Measurements from ENCODE around the gene PRMT1. TPM values are rescaled to one million over a fixed set of nuclear protein-coding genes. Genes with fewer than 3 reads are reported as not detected.
A peak's percentile ranks its signal among the peaks of the same experiment; 100 is the strongest.

PRMT1 gene
- total RNA-seq, 1 donor from 2014 or later, result 235 TPM

DNA sequence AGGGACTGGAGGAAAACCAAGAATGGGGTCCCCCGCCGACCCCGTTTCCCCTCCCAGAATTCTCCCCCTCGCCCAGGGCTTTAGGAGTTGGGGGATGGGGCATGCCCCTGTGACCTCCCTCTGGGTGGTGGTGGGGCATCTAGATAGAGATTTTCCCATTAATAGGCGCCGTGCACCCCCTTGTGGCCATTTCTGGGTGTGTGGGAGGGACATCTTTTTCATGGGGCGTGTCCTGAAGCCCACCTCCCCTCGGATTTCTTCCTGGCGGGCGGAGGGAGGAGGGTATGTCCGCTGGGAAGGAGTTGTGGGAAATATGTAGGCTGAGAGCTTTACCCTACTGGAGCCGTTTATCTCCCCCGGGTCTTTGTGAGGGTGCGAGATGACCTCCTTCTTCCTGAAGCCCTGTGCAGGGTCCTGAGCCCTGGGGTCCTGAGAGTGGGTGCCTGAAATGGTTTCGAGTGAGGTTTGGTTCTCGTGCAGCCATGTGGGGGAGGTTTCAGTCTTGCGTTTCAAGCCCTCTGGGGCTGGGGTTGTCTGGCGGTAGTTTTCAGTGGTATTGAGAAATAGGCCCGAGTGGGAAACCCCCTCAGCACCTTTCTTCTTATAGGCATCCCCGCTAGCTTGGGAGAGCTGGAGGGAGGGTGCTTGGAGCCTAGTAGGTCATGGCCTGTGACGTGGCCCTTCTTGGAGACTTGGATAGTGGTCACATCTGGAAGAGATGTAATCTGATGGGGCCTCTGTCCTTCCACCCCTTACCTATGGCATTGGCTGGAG lies 1.0 kb downstream of the PRMT1 start:
- Histone ChIP-seq H4K20me1 (ENCODE audit: insufficient read depth, low read length) (peaks cover 50% of the 10 kb centered on the region), H3K4me2 (ENCODE audit: low read length) (peak overlapping the region; percentile 93), H3K79me2 (ENCODE audit: insufficient read depth, low read length) (peaks cover 53% of the 10 kb centered on the region), H3K9me3 (ENCODE audit: insufficient read depth, low read depth, low read length) (no peaks in the 10 kb centered on the region), H3K4me3 (ENCODE audit: insufficient read depth, low read depth, low read length) (peak overlapping the region; percentile 88), H3K36me3 (ENCODE audit: insufficient read depth, low read length) (peaks cover 8% of the 10 kb centered on the region), H3K27ac (ENCODE audit: low read depth, low read length) (peak overlapping the region; percentile 87), H3K9ac (ENCODE audit: low read length) (peak overlapping the region; percentile 93), H2AFZ (ENCODE audit: low read depth, low read length) (no peak overlapping the region), H3K4me1 (ENCODE audit: insufficient read depth, low read length) (peaks cover 18% of the 10 kb centered on the region), H3K27me3 (ENCODE audit: insufficient read depth, low read length) (no peaks in the 10 kb centered on the region)
- Mint-ChIP-seq H3K27ac (ENCODE audit: unreplicated experiment) (peak overlapping the region; percentile 88), H3K36me3 (ENCODE audit: low read depth, unreplicated experiment) (peaks cover 9% of the 10 kb centered on the region), H3K27me3 (ENCODE audit: low read depth, unreplicated experiment) (no peaks in the 10 kb centered on the region), H3K4me1 (ENCODE audit: low read depth, unreplicated experiment) (peaks cover 6% of the 10 kb centered on the region), H3K9me3 (ENCODE audit: unreplicated experiment) (no peaks in the 10 kb centered on the region), H3K4me3 (ENCODE audit: unreplicated experiment) (peak overlapping the region; percentile 88)
- peak; percentile 16 for DNase-seq (ENCODE audit: low read depth)
- TF ChIP-seq EZH2 (IDR thresholded peaks at IDR 0.05; ENCODE audit: insufficient read depth, low read length) (no peak), CTCF (IDR thresholded peaks at IDR 0.05; ENCODE audit: insufficient read depth, low read depth, low read length) (peak; percentile 59)
- no peak for FAIRE-seq

- peaks cover 10% of the 10 kb centered on the region for H3K36me3 ChIP-seq (ENCODE audit: insufficient read depth, low read length)
- peaks cover 59% of the 10 kb centered on the region for H4K20me1 ChIP-seq (ENCODE audit: insufficient read depth, low read length)
- H3K27ac Mint-ChIP-seq (ENCODE audit: unreplicated experiment), result no peak overlapping the region
- no peak overlapping the region for H2AFZ ChIP-seq (ENCODE audit: low read depth, low read length)
- H3K27me3 ChIP-seq (ENCODE audit: insufficient read depth, low read length), result no peaks in the 10 kb centered on the region
- H3K9me3 ChIP-seq (ENCODE audit: insufficient read depth, low read depth, low read length), result no peaks in the 10 kb centered on the region
- H3K9ac ChIP-seq (ENCODE audit: low read length), result no peak overlapping the region
- FAIRE-seq (no peak), DNase-seq (ENCODE audit: low read depth) (no peak)
- peaks cover 6% of the 10 kb centered on the region for H3K4me1 Mint-ChIP-seq (ENCODE audit: low read depth, unreplicated experiment)
- no peak overlapping the region for H3K27ac ChIP-seq (ENCODE audit: low read depth, low read length)
- H3K4me2 ChIP-seq (ENCODE audit: low read length), result peak overlapping the region; percentile 93
- peaks cover 18% of the 10 kb centered on the region for H3K4me1 ChIP-seq (ENCODE audit: insufficient read depth, low read length)
- no peak overlapping the region for H3K4me3 ChIP-seq (ENCODE audit: insufficient read depth, low read depth, low read length)
- peak overlapping the region; percentile 88 for H3K4me3 Mint-ChIP-seq (ENCODE audit: unreplicated experiment)
- H3K27me3 Mint-ChIP-seq (ENCODE audit: low read depth, unreplicated experiment), result no peaks in the 10 kb centered on the region
- no peak for TF ChIP-seq CTCF (IDR thresholded peaks at IDR 0.05; ENCODE audit: insufficient read depth, low read depth, low read length)
- no peak for TF ChIP-seq EZH2 (IDR thresholded peaks at IDR 0.05; ENCODE audit: insufficient read depth, low read length)
- H3K9me3 Mint-ChIP-seq (ENCODE audit: unreplicated experiment), result no peaks in the 10 kb centered on the region
- H3K36me3 Mint-ChIP-seq (ENCODE audit: low read depth, unreplicated experiment), result peaks cover 9% of the 10 kb centered on the region
- peaks cover 57% of the 10 kb centered on the region for H3K79me2 ChIP-seq (ENCODE audit: insufficient read depth, low read length)
Measured at GRCh38 chr19:49678985-49679770, 2.1 kb downstream of the PRMT1 start.

Data from astrocyte (in vitro differentiated cells and primary cell).